Osteocyte (in vitro differentiated cells): ENCODE results near the gene TWSG1. TPM values are rescaled to one million over a fixed set of nuclear protein-coding genes. Genes with fewer than 3 reads are reported as not detected.

Experiments
- DNase-seq: peaks from one replicate; pipeline ENCODE4 v3.0.0; 2021; ENCODE audit warnings: mixed read lengths; ENCODE audit not compliant: unreplicated experiment; ENCODE audit errors: extremely low spot score
- H3K27ac Mint-ChIP-seq: one replicate; pipeline ENCODE4 v1.8.0; 2021; ENCODE audit warnings: mild to moderate bottlenecking, mixed read lengths; ENCODE audit not compliant: unreplicated experiment
- H3K27me3 Mint-ChIP-seq: one replicate; pipeline ENCODE4 v1.8.0; 2021; ENCODE audit warnings: mixed read lengths; ENCODE audit not compliant: unreplicated experiment
- H3K36me3 Mint-ChIP-seq: one replicate; pipeline ENCODE4 v1.8.0; 2021; ENCODE audit warnings: mixed read lengths; ENCODE audit not compliant: unreplicated experiment
- H3K4me1 Mint-ChIP-seq: one replicate; pipeline ENCODE4 v1.8.0; 2021; ENCODE audit warnings: mixed read lengths; ENCODE audit not compliant: unreplicated experiment
- H3K4me3 Mint-ChIP-seq: one replicate; pipeline ENCODE4 v1.8.0; 2021; ENCODE audit warnings: mild to moderate bottlenecking, moderate library complexity, mixed read lengths; ENCODE audit not compliant: unreplicated experiment
- H3K9me3 Mint-ChIP-seq: one replicate; pipeline ENCODE4 v1.8.0; 2021; ENCODE audit warnings: mixed read lengths; ENCODE audit not compliant: unreplicated experiment
- CTCF ChIP-seq: fragments of 200-600 bp; sonication (generic); IDR thresholded peaks from 2 replicates; pipeline ENCODE4 v1.5.0; 2021; ENCODE audit warnings: antibody characterized with exemption, mild to moderate bottlenecking, moderate library complexity
- total RNA-seq: library from RNA; stranded (reverse); gene quantifications from 2 replicates; pipeline ENCODE4 v1.2.1, GENCODE V29; 2021

TWSG1 gene
- total RNA-seq, 1 donor from 2014 or later, result 69.8 TPM

DNA sequence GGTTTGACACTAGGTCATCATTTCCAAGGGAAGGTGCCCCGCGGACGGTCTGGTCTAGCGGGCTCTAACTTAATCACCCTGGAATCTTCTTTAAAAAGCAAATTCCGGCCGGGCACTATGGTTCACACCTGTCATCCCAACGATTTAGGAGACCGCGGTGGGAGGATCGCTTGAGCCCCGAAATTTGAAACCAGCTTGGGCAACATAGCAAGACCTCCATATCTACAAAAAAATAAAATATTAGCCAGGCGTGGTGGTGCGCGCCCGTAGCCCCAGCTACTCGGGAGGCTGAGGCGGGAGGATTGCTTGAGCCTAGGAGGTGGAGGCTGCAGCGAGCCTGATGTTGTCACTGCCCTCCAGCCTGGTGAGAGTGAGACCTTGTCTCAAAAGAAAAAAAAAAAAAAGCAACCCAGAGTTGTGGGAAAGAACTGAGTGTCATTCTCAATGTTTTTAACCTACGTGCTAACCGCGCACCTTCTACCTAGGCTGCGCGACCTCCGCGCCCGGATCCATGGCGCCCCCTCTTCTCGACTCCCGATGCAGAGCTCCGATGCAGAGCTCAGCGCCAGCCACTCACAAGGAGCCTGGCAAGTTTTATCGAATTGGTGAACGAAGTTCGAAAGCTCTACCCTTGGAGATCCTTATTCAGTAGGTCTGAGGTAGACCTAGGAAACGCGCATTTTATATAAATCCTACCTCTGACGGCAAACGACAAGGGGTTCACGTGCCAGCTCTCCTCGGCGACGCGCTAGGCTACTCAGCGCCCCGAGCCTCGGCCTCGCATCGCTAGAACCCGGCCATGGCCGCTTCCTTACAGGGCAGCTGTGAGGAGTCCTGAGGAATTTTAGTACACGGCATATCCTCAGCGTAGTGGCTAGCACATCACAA, 888 bp upstream of the TWSG1 start:
- DNase-seq, result no peak
- peak; percentile 6 for TF ChIP-seq CTCF
- Mint-ChIP-seq H3K4me3 (peak overlapping the region; percentile 92), H3K27me3 (no peaks in the 10 kb centered on the region), H3K36me3 (peaks cover 8% of the 10 kb centered on the region), H3K27ac (peak overlapping the region; percentile 97), H3K4me1 (peaks cover 23% of the 10 kb centered on the region), H3K9me3 (peaks cover 2% of the 10 kb centered on the region)

- Mint-ChIP-seq H3K27ac (peak overlapping the region; percentile 88), H3K36me3 (peaks cover 8% of the 10 kb centered on the region), H3K4me3 (peak overlapping the region; percentile 92), H3K9me3 (no peaks in the 10 kb centered on the region), H3K4me1 (peaks cover 20% of the 10 kb centered on the region), H3K27me3 (no peaks in the 10 kb centered on the region)
- TF ChIP-seq CTCF, result peak; percentile 41
- DNase-seq, result peak; percentile 88
Measured at GRCh38 chr18:9334973-9335696, 562 bp downstream of the TWSG1 start.

DNA sequence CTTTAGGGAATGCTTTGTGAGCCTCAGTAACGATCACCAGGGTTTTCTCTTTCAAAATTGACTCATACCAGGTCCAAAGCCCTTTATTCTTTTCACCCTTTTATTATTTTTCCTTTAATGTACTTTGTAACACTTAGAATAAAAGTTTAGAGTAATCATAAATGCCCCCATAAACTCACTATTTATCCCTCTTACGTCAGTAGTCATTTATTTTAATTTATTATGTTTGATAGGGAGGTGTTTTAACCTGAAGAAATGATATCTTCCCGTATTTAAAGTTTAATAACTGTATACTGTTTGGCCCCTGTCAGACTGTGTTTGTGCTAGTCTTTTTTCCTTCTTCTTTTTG, 1.1 kb downstream of the TWSG1 start:
- H3K4me1 Mint-ChIP-seq, result peaks cover 20% of the 10 kb centered on the region
- no peak for DNase-seq
- no peaks in the 10 kb centered on the region for H3K9me3 Mint-ChIP-seq
- H3K27ac Mint-ChIP-seq, result peak overlapping the region; percentile 88
- no peak for TF ChIP-seq CTCF
- peaks cover 11% of the 10 kb centered on the region for H3K36me3 Mint-ChIP-seq
- H3K4me3 Mint-ChIP-seq, result peak overlapping the region; percentile 86
- no peaks in the 10 kb centered on the region for H3K27me3 Mint-ChIP-seq

GRCh38 chr18:9336827-9337226, 2.3 kb downstream of the TWSG1 start:
- Mint-ChIP-seq H3K27ac (peak overlapping the region; percentile 9), H3K36me3 (peaks cover 14% of the 10 kb centered on the region), H3K9me3 (no peaks in the 10 kb centered on the region), H3K4me1 (peaks cover 20% of the 10 kb centered on the region), H3K27me3 (no peaks in the 10 kb centered on the region), H3K4me3 (no peak overlapping the region)
- DNase-seq, result no peak
- TF ChIP-seq CTCF, result no peak

GRCh38 chr18:9337873-9338272, 3.3 kb downstream of the TWSG1 start:
- H3K4me1 Mint-ChIP-seq, result peaks cover 20% of the 10 kb centered on the region
- peaks cover 14% of the 10 kb centered on the region for H3K36me3 Mint-ChIP-seq
- no peaks in the 10 kb centered on the region for H3K27me3 Mint-ChIP-seq
- no peak overlapping the region for H3K4me3 Mint-ChIP-seq
- DNase-seq, result no peak
- TF ChIP-seq CTCF, result no peak
- no peaks in the 10 kb centered on the region for H3K9me3 Mint-ChIP-seq
- H3K27ac Mint-ChIP-seq, result peak overlapping the region; percentile 45
